HL-60 (cell line): ENCODE results near the gene STARD9.

Experiments used
- GABPA ChIP-seq: IDR thresholded peaks from 2 replicates; pipeline ENCODE4 v1.6.1; 2012; ENCODE audit warnings: low read depth
- POLR2AphosphoS5 ChIP-seq: IDR thresholded peaks from 2 replicates; pipeline ENCODE4 v1.6.1; 2012; ENCODE audit warnings: low read depth
- TF ChIP-seq, protein P1 (sequence below): IDR thresholded peaks from one replicate; pipeline ENCODE4 v1.5.1; 2011; ENCODE audit warnings: low read length, control low read depth, inconsistent platforms; ENCODE audit not compliant: insufficient read depth
- TF ChIP-seq, protein P2 (sequence below): IDR thresholded peaks from 2 replicates; pipeline ENCODE4 v1.6.1; 2012; ENCODE audit warnings: low read depth; ENCODE audit not compliant: insufficient replicate concordance

DNA sequence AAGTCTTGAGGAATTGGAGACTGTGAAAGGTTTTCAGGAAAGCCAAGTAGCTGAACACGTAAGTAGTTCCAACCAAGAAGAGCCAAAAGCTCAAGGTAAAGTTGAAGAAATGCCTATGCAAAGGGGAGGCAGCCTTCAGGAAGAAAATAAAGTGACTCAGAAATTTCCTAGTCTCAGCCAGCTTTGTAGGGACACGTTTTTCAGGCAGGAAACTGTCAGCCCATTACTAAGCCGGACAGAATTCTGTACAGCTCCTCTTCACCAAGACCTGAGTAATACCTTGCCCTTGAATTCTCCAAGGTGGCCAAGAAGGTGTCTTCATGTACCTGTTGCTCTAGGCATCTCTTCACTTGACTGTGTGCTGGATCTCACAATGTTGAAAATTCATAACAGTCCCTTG lies 112.9 kb downstream of the STARD9 start:
- TF ChIP-seq, protein P1, sequence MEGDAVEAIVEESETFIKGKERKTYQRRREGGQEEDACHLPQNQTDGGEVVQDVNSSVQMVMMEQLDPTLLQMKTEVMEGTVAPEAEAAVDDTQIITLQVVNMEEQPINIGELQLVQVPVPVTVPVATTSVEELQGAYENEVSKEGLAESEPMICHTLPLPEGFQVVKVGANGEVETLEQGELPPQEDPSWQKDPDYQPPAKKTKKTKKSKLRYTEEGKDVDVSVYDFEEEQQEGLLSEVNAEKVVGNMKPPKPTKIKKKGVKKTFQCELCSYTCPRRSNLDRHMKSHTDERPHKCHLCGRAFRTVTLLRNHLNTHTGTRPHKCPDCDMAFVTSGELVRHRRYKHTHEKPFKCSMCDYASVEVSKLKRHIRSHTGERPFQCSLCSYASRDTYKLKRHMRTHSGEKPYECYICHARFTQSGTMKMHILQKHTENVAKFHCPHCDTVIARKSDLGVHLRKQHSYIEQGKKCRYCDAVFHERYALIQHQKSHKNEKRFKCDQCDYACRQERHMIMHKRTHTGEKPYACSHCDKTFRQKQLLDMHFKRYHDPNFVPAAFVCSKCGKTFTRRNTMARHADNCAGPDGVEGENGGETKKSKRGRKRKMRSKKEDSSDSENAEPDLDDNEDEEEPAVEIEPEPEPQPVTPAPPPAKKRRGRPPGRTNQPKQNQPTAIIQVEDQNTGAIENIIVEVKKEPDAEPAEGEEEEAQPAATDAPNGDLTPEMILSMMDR: no peak
- TF ChIP-seq, protein P2, sequence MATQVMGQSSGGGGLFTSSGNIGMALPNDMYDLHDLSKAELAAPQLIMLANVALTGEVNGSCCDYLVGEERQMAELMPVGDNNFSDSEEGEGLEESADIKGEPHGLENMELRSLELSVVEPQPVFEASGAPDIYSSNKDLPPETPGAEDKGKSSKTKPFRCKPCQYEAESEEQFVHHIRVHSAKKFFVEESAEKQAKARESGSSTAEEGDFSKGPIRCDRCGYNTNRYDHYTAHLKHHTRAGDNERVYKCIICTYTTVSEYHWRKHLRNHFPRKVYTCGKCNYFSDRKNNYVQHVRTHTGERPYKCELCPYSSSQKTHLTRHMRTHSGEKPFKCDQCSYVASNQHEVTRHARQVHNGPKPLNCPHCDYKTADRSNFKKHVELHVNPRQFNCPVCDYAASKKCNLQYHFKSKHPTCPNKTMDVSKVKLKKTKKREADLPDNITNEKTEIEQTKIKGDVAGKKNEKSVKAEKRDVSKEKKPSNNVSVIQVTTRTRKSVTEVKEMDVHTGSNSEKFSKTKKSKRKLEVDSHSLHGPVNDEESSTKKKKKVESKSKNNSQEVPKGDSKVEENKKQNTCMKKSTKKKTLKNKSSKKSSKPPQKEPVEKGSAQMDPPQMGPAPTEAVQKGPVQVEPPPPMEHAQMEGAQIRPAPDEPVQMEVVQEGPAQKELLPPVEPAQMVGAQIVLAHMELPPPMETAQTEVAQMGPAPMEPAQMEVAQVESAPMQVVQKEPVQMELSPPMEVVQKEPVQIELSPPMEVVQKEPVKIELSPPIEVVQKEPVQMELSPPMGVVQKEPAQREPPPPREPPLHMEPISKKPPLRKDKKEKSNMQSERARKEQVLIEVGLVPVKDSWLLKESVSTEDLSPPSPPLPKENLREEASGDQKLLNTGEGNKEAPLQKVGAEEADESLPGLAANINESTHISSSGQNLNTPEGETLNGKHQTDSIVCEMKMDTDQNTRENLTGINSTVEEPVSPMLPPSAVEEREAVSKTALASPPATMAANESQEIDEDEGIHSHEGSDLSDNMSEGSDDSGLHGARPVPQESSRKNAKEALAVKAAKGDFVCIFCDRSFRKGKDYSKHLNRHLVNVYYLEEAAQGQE: no peak
- TF ChIP-seq POLR2AphosphoS5 (no peak), GABPA (no peak)
